ENCODE results near the gene RNF157. TPM values are rescaled to one million over a fixed set of nuclear protein-coding genes. Genes with fewer than 3 reads are reported as not detected.

RNF157 gene
- total and polyA plus RNA-seq, 9 of the 15 experiments (the other 6 are each of a cell fraction or from before 2014, with no cell fraction given) = 8.1 to 31.7 (median 20.8) TPM

GRCh38 chr17:76182016-76182764, 58.1 kb downstream of the RNF157 start (continued):
- 0 out of 2 replicates have a peak, but pooled peaks have one; percentile 17 for TF ChIP-seq RREB1 (CRISPR knock-in tag; IDR thresholded peaks at IDR 0.05)
- no peak for TF ChIP-seq ETV1 (tag; conservative IDR thresholded peaks at IDR 0.05; ENCODE audit: low read depth)
- no peak for TF ChIP-seq USF2 (CRISPR knock-in tag; IDR thresholded peaks at IDR 0.05)
- TF ChIP-seq FOXJ2 (tag; IDR thresholded peaks at IDR 0.05) = no peak
- no peak for TF ChIP-seq SFPQ (IDR thresholded peaks at IDR 0.05; ENCODE audit: low read depth, low read length)
- TF ChIP-seq HNRNPL (IDR thresholded peaks at IDR 0.05; ENCODE audit: low read depth, low read length) = no peak
- TF ChIP-seq PRMT5 (CRISPR knock-in tag; IDR thresholded peaks at IDR 0.05) = no peak
- no peak for TF ChIP-seq FOS (IDR thresholded peaks at IDR 0.05; ENCODE audit: extremely low read depth, insufficient read length)
- no peak for TF ChIP-seq NCOA6 (IDR thresholded peaks at IDR 0.05)
- TF ChIP-seq IRF1 (CRISPR knock-in tag; IDR thresholded peaks at IDR 0.05; ENCODE audit: borderline replicate concordance) = no peak
- no peak for TF ChIP-seq RBM15 (IDR thresholded peaks at IDR 0.05; ENCODE audit: insufficient read depth, low read length)
- 0 out of 2 replicates have a peak, but pooled peaks have one; percentile 45 for TF ChIP-seq MTA3 (IDR thresholded peaks at IDR 0.05; ENCODE audit: borderline replicate concordance)
- no peak for TF ChIP-seq ZNF174 (CRISPR knock-in tag; IDR thresholded peaks at IDR 0.05)
- TF ChIP-seq MAFK (IDR thresholded peaks at IDR 0.05; ENCODE audit: low read length) = no peak
- TF ChIP-seq SMARCC2 (IDR thresholded peaks at IDR 0.05; ENCODE audit: low read depth) = no peak
- no peak for TF ChIP-seq NR1H2 (CRISPR knock-in tag; IDR thresholded peaks at IDR 0.05)
